NCI-H82 (cell line): ENCODE measurements around the gene LDHAL6A.
A peak's percentile ranks its signal among the peaks of the same experiment; 100 is the strongest.
"Not testable (repeated sequence)": the region's sequence is repeated elsewhere in the genome, so short reads cannot be mapped to it uniquely, and the experiment has no call there.

Experiments used
- DNase-seq: peaks from one replicate; lab custom pipeline; 2025; lab: John Stamatoyannopoulos, UW

The LDHAL6A gene

GRCh38 chr11:18455686-18456372 is at the start of gene LDHAL6A:
Gene LDHAL6A, plus strand, starts transcription at chr11:18455856. Its CDS starts 825 bp downstream, at chr11:18456681.
- DNase-seq: no peak

DNA sequence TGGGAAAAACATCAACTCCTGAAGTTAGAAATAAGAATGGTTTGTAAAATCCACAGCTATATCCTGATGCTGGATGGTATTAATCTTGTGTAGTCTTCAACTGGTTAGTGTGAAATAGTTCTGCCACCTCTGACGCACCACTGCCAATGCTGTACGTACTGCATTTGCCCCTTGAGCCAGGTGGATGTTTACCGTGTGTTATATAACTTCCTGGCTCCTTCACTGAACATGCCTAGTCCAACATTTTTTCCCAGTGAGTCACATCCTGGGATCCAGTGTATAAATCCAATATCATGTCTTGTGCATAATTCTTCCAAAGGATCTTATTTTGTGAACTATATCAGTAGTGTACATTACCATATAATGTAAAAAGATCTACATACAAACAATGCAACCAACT is 48.3 kb upstream of the LDHAL6A start:
- DNase-seq: not testable (repeated sequence)

- DNase-seq: peak; percentile 37
Observed at GRCh38 chr11:18408558-18409291, 46.9 kb upstream of the LDHAL6A start.

GRCh38 chr11:18416459-18416858 is 39.2 kb upstream of the LDHAL6A start:
- no peak for DNase-seq

GRCh38 chr11:18419040-18419439 is 36.6 kb upstream of the LDHAL6A start:
- no peak for DNase-seq

- no peak for DNase-seq
Observed at GRCh38 chr11:18420067-18420466, 35.6 kb upstream of the LDHAL6A start.

DNA sequence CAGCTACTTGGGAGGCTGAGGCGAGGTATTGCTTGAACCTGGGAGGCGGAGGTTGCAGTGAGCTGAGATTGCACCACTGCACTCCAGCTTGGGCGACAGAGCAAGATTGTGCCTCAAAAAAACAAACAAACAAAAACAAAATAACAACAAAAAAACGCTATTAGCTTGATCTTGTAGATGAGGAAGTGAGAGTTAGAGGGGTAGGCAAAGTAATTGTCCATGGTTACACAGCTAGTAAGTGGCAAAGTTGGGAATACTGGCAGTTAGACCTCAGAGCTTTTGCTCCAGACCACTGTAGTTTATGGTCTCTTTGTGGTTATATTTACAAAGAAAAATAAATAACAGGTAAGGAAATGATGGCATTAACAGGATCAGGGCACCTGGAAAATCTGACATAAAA is 28.4 kb upstream of the LDHAL6A start:
- no peak for DNase-seq

GRCh38 chr11:18429332-18429731 is 26.3 kb upstream of the LDHAL6A start:
- DNase-seq: no peak

GRCh38 chr11:18438691-18439090 is 17.0 kb upstream of the LDHAL6A start:
- DNase-seq: no peak

DNA sequence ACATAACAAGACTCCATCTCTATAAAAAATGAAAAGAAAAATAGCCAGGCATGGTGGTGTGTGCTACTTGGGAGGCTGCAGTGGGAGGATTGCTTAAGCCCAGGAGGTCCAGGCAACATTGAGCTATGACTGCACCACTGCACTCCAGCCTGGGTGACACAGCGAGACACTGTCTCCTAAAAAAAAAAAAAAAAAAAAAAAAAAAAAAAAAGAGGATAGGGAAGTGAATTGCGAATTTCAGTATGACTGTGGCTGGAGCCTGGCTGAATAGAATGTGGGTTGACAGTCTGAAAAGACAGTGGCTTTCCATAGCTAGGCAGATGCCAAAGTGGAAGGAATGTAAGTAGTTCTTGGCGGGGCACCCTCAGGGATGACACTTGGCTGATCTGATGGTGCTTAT is 6.4 kb upstream of the LDHAL6A start:
- DNase-seq: no peak

DNA sequence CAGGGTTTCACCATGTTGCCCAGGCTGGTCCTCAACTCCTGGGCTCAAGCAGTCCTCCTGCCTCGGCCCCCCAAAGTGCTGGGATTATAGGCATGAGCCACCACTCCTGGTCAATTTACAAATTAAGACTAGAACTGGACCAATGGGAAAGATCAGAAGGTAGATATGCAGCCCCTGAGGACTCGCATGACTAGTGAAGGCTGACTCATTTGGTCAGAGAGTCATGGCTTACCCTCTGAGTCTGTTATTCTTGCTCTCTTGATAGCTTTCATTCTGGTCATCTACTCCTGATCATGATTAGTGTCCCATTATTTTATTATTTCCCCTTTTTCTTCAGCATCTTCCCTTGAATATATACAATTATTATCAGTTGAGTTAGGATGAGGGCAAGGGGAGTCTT is 2.7 kb upstream of the LDHAL6A start:
- DNase-seq: no peak

- DNase-seq: no peak
Observed at GRCh38 chr11:18457450-18457849, 1.8 kb downstream of the LDHAL6A start.

DNA sequence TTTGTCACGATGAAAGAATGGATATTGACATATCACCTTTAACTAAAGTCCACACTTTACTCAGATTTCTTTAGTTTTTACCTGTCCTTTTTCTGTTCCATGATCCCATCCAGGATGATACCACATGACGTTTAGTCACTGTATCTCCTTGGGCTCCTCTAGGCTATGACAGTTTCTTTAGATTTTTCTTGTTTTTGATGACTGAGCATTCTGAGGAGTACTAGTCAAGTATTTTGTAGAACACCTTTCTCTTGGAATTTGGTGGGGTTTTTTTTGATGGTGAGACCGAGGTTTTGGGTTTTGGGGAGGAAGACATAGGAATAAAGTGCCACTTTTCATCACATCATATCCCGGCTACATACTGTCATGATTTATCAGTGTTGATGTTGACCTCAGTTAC is 4.0 kb downstream of the LDHAL6A start:
- DNase-seq: no peak

DNA sequence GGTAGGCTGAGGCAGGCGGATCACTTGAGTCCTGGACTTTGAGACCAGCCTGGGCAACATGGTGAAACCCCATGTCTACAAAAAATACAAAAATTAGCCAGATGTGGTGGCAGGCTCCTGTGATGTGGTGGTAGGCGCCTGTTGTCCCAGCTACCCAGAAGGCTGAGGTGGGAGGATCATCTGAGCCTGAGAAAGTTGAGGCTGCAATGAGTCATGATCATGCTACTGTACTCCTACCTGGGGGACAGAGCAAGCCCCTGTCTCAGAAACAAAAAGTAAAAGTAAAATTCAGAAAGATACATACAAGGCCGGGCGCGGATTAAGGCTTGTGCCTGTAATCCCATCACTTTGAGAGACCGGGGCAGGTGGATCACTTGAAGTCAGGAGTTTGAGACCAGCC is 6.3 kb downstream of the LDHAL6A start:
- no peak for DNase-seq

- DNase-seq: peak; percentile 47
Observed at GRCh38 chr11:18463439-18463838, 7.8 kb downstream of the LDHAL6A start.

GRCh38 chr11:18466402-18466801 is 10.7 kb downstream of the LDHAL6A start:
- no peak for DNase-seq

- DNase-seq: no peak
Observed at GRCh38 chr11:18468059-18468458, 12.4 kb downstream of the LDHAL6A start.

GRCh38 chr11:18468961-18469360 is 13.3 kb downstream of the LDHAL6A start:
- no peak for DNase-seq

DNA sequence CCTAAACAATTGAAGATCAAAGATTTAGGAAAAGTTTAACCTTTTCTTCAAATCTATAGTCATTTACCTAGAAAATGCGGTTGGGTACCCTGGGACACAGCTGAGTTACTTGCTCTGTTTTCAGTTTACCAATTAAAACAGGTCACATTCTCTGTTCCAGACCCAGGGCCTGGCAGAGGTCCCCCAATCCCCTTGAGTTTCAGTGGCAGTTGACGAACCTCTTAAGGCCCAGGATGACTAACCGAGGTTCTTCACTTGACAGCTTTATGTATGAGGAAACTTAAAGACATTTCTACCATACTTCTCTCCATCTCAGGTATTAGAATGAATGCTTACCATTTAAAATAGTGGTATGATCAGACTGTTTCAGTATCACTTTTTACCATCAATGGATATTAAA is 16.3 kb downstream of the LDHAL6A start:
- DNase-seq: no peak

GRCh38 chr11:18472587-18472986 is 16.9 kb downstream of the LDHAL6A start:
- no peak for DNase-seq

DNA sequence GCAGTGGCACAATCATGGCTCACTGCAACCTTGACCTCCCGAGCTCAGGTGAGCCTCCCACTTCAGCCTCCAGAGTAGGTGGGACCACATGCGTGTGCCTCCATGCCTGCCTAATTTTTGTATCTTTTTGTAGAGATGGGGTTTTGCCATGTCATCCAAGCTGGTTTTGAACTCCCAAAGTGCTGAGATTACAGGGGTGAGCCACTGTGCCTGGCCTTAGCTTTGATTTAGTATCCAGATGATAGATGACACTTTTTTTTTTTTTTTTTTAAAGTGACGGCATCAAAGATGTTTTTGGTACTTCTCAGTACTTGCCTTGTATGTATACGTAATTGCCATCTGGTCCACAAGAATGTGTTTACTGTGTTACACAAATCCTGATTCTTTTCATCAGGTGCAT is 23.4 kb downstream of the LDHAL6A start:
- DNase-seq: no peak

DNA sequence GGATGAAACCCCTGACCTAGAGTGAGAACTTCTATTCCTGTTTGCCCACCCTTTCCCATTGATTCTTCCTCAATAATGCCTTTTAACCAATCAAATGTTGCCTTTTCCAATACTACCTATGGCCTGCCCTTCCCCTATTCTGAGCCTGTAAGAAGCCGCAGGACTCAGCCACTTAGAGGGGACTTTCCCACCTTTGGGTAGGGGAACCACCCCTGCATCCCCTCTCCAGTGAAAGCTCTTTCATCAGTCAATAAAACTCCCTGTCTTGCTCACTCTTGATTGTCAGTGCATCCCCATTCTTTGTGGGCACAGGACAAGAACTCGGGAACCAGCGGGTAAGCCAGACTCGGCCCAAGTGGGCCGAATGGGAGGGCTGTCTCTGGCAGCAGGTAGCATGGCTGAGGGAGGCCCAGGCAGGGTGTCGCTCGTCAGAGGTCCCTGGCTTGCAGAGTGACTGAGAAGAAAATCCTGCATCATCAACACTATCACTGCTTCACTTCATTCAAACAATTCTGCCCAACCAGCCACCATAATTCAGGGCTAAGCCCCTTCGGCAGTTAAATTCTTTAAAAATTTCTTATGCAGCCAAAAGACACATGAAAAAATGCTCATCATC is 30.4 kb downstream of the LDHAL6A start:
- no peak for DNase-seq

- no peak for DNase-seq
Observed at GRCh38 chr11:18490319-18490718, 34.7 kb downstream of the LDHAL6A start.
